HG03196 (cell line): ENCODE data around the gene TTC39B.

Experiments used
- ATAC-seq: cut with Tn5 transposase; IDR thresholded peaks from one replicate; pipeline ENCODE4 v1.9.1; 2021; ENCODE audit not compliant: unreplicated experiment

TTC39B gene

DNA sequence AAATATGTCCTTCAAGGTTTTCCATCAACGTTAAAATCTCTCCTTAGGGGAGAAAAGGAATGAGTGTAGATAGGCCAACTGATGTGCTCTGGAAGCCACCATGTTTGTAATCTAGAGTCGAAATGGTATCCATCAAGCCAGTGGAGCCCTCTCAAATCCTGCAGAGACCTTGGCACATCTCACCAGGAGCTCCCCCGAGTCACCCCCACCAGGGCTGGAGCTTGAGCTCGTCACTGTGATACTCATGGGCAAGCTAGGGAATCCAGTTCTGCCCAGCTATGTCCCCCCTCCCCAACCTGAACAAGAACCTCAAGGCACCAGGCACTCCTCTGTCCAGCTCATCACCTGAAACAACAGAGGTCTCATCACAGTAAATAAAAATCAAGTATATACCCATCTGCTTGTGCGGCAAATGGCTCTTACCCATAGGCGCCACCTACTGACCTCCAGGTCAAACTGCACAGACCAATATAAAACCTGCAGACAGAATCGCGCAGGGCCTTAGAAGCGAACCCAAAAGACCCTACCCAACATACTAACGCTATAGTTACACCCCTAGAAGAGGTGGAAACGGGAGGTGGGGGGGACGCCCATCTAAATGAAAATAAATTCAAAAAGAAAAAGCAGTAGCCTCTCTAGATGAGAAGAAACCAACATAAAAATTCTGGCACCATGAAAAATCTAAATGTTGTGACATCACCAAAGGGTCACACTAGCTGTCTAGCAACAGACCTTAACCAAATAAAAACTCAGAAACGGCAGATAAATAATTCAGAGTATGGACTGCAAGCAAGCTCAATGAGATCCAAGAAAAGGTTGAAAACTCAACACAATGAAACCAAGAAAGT lies 75.0 kb downstream of the TTC39B start:
- ATAC-seq = no peak

- ATAC-seq = no peak
Observed at GRCh38 chr9:15229409-15229808, 77.6 kb downstream of the TTC39B start.

GRCh38 chr9:15227491-15227890 lies 79.5 kb downstream of the TTC39B start:
- ATAC-seq = no peak

DNA sequence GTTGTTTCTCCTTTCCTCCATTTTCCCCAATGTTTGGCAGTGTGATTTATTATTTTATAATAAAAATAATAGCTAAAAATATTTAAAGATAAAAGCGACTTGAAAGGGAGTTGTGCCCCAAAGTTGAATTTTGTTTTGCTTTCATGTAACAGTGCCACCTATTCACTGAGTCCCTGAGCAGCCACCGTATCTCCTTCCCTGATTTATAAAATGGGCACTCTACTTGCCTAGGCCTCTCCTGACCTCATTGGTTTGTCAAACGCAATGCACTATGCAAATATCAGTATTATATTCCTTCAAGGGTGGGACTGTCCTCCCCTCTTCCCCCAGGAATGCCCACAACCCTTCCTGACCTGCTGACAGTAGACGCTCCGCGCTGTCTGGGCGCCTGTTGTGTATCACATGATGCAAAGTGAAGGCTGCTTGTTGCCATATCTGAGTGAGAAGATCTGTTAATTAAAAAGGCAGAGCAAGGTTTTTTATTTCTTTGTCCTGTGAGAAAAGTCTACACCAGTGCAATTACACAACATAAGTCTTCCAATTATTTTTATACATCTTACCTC lies 81.4 kb downstream of the TTC39B start:
- ATAC-seq = no peak

DNA sequence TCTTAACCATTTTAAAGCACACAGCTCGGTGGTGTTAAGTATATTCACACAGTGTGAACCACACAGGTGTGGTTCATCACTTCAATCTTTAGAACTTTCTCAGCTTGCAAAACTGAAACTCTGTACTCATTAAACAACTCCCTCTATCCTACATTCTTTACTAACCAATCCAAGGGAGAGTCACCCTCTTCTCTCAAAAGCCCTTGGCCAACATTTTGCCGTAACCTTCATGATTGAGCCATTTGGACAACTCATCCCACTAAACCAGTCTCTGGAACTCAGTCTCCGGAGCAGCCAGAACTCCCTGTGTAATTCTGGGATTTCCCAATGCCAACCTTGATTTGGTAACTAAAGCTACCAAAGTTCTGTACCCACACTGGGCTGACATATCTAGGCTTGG lies 84.7 kb downstream of the TTC39B start:
- no peak for ATAC-seq

DNA sequence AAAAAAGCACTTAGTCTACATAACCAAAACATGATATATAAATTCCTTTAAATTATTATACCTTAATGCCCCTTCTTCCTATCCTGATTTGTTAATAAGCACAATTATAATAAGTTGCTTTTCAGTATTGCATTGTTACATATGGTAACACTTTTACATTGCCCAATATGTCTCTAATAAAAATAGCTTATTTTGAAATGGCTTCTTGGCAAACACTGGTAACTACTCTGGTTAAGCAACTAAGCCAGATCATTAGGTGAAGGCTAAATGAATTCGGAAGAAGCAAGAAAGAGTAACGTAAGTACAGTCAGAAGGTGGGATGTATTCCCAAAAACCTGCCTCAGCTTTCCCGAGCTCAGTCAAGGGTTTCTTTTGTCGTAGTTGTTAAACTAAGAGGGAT lies 85.3 kb downstream of the TTC39B start:
- no peak for ATAC-seq

DNA sequence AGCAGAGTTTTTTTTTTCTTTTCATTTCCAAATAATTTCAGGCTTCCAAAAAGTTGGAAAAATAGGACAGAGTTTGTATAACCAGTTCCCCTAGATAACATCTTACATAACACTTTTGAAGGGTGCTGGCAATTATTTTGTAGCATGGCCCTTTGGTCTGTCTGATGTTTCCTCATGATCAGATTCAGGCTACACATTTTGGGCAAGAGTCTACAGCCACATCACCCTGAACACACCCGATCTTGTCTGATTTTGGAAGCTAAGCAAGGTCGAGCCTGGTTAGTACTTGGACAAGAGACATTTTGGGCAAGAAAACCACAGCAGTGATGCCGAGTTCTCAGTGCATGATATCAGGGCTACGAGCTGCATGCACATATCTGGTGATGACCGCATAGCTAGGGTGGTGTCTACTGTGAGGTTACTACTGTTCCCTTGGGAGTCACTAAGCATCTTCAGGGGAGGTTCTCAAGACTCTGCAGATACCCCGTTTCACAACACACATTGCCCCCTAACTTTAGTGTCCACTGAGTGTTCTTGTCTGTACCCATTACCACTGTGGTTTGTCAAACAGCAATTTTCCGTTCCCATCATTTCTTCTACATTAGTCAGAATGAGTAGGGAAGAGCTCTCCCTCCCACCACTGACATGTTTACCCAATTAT lies 86.2 kb downstream of the TTC39B start:
- ATAC-seq = no peak

- no peak for ATAC-seq
Observed at GRCh38 chr9:15219546-15219945, 87.5 kb downstream of the TTC39B start.

- ATAC-seq = no peak
Observed at GRCh38 chr9:15218994-15219393, 88.0 kb downstream of the TTC39B start.

DNA sequence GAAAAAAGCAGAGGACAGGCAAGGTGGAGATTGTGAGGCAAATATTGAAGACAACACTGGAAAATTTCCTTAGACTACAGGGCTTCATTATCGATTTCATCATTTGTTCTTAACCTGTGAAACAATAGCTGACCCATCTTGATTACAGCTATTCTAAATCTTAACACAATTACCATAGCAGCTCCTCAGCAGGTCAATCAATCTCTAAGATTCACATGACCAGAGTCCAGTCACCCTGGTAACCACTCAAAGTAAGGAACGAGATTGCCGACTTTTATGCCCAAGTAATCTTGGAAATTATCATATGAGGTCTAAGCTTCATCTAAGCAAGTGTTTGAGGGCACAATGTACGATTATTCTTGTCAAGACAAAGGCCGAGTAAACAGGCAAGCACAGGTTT lies 93.8 kb downstream of the TTC39B start:
- no peak for ATAC-seq

GRCh38 chr9:15211815-15212495 lies 95.1 kb downstream of the TTC39B start:
- ATAC-seq = no peak

- ATAC-seq = no peak
Observed at GRCh38 chr9:15211160-15211814, 95.7 kb downstream of the TTC39B start.

GRCh38 chr9:15206903-15207696 lies 99.9 kb downstream of the TTC39B start:
- no peak for ATAC-seq

- ATAC-seq = no peak
Observed at GRCh38 chr9:15205632-15206420, 101.2 kb downstream of the TTC39B start.

DNA sequence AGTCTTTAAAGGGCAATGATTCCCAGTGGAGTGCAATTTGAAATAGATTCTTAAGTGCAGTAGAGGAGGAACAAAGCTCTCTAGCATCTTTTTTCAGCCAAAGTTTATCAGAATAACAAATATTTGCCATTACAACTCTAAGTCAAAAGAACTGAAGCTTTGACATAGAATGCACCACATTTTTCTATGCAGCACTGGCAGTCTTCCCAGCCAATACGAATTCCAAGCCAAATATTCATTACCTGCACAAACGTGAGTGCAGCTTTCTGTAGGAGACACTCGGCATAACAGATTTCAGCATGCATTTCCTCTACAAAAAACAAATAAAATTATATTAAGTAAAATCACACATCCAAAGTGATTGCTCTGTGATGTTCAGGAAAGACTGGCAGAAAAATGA lies 103.4 kb downstream of the TTC39B start:
- ATAC-seq = no peak

DNA sequence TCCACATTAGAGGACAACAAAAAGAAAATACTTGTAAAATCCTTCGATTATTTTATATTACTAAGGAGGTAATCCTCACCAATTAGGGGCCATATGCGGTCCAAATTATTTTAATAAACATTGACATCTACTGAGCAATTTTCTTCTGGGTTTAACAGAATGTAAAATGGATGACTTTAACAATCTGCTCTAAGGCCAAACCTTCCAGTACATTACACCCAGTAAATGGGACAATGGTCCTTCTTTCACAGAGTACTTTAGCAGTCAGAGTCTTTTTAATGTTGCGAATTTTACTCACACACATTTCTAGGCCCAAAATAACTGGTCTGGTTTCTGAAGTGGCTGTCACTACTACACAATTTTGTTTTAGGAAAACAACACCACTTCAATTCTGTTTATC lies 106.9 kb downstream of the TTC39B start:
- no peak for ATAC-seq

- ATAC-seq = no peak
Observed at GRCh38 chr9:15192856-15193255, 114.2 kb downstream of the TTC39B start.

GRCh38 chr9:15191378-15191777 lies 115.6 kb downstream of the TTC39B start:
- ATAC-seq = peak; percentile 71

- no peak for ATAC-seq
Observed at GRCh38 chr9:15189481-15189880, 117.5 kb downstream of the TTC39B start.

GRCh38 chr9:15187589-15187988 lies 119.4 kb downstream of the TTC39B start:
- ATAC-seq = no peak
